Cerebellar cortex (tissue), 1 donor: ENCODE results near the gene OGDHL.
"Not testable (repeated sequence)": the region's sequence is repeated elsewhere in the genome, so short reads cannot be mapped to it uniquely, and the experiment has no call there.

Experiments
- DNase-seq: peaks from one replicate; pipeline ENCODE4 v3.0.0-alpha.2; 2015; ENCODE audit warnings: low spot score

The OGDHL gene

DNA sequence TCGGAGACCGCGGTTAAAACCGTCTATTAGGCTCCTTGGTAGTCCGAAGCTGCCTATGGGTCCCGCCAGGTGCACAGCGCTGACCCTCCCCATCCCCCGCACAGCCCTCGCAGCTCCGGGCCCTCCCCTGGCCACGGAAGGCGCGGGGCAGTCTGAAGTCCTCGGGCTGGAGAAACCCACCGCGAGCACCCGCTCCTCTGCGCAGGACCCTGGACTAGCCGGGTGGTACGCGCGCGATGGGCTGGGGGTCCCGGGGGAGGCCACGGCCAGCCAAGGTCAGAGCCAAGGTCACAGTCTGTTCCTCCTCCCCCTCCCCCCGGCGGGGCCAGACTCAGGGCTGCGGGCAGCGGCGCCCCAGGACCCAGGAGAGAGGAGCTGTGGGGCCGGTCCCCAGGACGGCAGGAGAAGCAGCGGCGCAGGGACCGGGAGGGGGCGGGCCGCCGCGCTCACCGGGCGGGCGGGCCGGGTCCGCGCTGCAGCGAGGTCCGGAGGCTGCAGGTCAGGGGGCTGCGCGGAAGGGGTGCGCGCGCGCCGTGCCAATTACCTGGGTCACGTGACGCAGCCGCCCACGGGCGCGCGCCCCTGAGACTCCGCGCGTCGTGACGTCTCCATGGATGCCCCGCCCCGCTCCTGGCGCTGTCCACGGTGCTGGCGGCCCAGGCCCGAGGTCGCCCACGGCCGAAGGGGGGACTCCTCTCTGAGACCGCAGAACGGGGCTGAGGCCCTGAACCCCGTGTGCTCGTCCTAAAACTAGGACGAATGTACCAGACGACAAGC, at the start of gene OGDHL:
OGDHL (minus strand) TSS at position 535 of the 777 bp plus-strand sequence. CDS start 3,731 bp downstream, outside the sequence.
- peak; percentile 72 for DNase-seq

- no peak for DNase-seq
Measured at GRCh38 chr10:49803988-49804387, 41.9 kb upstream of the OGDHL start.

GRCh38 chr10:49798275-49798674, 36.2 kb upstream of the OGDHL start:
- DNase-seq = no peak

GRCh38 chr10:49791100-49791499, 29.0 kb upstream of the OGDHL start:
- DNase-seq = no peak

- no peak for DNase-seq
Measured at GRCh38 chr10:49784681-49785080, 22.6 kb upstream of the OGDHL start.

- no peak for DNase-seq
Measured at GRCh38 chr10:49783645-49784044, 21.5 kb upstream of the OGDHL start.

DNA sequence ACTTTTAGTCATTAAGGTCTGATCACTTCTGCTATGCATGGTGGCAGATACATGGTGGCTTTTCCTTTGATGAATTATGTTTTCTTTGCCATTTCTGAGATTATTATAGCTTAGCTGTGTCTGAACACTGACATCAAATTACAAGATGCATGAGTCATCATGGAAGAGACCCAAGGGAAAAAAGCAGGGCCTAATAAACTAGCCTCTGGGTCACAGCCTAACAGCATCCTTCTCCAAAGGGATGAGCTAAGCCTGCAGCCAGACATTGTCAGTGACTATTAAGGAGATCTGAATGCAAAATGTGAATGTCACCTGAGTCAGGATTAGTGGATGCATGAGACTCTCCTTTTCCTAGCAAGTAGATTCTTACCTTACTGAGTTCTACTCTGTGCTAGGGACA, 19.1 kb upstream of the OGDHL start:
- DNase-seq = no peak

- DNase-seq = no peak
Measured at GRCh38 chr10:49778197-49778596, 16.1 kb upstream of the OGDHL start.

DNA sequence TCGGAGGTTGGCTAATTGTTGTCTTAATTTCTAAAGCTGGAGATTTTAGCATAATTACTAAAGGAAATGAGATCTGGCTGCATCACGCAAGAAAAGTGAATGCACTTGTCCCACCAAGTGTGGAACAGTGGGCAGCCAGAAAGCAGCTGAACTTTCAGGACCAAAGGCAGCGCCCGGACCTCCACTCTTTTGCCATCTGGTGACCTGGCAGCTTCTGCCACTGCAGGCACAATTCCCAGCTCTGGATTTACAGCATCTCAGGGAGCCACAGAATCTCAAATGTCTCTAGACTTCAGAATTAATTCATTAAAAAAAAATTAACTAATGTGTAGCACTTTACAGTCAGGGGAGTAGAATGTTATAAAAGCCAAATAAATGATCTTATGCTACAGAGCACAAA, 14.7 kb upstream of the OGDHL start:
- DNase-seq = peak; percentile 74

DNA sequence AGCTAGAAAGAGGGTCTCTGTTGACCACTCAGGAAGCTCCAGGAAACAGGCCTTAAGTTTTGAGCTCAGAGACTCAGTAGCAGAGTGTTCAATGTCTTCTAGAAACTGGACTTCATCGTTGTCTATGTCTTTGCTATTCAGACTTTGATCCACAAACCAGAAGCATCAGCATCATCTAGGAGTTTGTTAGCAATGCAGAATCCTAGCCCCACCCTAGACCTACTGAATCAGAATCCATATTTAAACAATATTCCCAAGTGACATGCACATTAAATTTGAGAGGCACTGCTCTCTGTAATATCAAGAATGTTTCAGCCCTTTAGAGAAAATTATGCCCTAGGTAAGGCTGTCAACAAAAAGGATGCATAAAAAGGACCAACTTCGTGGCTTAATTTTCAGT, 12.9 kb upstream of the OGDHL start:
- DNase-seq = no peak

- not testable (repeated sequence) for DNase-seq
Measured at GRCh38 chr10:49772944-49773343, 10.8 kb upstream of the OGDHL start.

DNA sequence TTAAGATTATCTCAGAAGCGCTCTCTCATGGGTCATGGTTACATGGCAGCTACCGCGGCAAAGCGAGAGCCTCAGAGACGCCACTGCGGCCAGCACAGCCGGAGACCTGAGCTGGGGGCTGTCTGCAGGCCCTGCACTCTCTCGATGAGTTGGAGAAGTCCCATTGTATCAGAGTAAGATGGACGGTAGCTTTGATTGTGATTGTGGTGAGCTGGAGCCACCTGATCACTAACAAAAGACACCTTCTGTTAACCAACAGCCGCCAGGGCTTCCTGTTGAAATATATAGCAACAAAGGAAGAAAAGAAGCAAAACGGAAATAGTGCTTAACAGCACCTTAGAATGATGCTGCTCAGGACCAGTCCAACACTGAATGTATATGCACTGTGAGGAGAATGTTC, 8.9 kb upstream of the OGDHL start:
- not testable (repeated sequence) for DNase-seq

DNA sequence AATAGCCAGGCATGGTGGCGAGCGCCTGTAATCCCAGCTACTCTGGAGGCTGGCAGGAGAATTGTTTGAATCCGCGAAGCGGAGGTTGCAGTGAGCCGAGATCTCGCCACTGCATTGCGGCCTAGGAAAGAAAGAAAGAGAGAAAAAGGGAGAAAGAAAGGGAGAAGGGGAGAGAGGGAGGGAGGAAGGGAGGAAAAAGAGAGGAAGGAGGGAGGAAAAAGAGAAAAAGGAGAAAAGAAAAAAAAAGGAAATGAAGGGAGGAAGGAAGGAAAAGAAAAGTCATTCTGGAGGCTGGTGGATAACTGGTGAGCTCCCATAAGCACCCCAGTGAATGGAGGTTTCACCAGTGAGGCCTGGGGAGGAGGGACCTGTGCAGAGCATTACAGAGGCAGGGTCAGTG, 7.6 kb upstream of the OGDHL start:
- DNase-seq = no peak

DNA sequence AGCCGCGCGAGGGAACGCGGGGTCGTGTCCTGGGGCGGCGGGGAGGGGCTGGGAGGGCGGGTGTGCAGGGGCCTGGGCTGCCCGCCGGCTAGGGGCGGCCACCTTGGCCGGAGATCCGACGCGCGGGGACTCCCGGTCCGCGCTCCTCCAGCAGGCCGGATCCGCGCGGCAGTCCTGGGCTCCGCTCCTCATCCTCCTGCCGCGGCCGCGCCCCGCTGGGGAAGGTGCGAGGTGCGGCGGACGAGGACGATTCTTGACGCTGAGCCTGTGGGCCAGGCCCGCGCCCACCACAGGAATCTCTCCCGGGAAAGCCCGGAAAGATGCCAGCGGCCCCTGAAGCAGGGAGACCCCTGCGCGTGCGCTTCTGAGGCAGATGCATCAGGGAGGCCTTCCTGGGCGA, 6.6 kb upstream of the OGDHL start:
- DNase-seq = no peak

GRCh38 chr10:49768329-49768728, 6.2 kb upstream of the OGDHL start:
- no peak for DNase-seq

- DNase-seq = no peak
Measured at GRCh38 chr10:49767752-49768151, 5.6 kb upstream of the OGDHL start.

GRCh38 chr10:49766484-49766883, 4.4 kb upstream of the OGDHL start:
- no peak for DNase-seq

GRCh38 chr10:49762566-49762877, 399 bp upstream of the OGDHL start:
- no peak for DNase-seq

GRCh38 chr10:49761201-49761788, 828 bp downstream of the OGDHL start:
- DNase-seq = no peak

DNA sequence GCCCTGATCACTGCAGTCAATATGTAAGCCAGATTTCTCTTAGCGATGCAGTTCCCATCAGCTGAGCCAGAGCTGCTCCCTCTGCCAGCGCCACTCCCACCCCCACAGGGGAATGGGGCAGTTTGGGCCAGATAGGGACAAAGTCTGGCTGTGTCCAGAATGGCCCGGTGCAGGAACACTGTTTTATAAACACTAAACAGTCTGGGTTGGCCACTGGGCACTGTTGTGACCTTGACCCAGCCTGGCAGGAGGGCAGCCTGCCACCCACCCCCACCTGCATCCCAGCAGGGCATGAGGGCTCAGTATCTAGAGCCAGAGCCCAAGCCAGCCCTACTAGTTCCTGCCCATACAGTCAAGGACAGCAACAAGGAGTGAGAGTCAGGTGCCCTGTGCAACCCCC, 1.3 kb downstream of the OGDHL start:
- DNase-seq = no peak

GRCh38 chr10:49759787-49760551, 2.2 kb downstream of the OGDHL start:
- DNase-seq = no peak

DNA sequence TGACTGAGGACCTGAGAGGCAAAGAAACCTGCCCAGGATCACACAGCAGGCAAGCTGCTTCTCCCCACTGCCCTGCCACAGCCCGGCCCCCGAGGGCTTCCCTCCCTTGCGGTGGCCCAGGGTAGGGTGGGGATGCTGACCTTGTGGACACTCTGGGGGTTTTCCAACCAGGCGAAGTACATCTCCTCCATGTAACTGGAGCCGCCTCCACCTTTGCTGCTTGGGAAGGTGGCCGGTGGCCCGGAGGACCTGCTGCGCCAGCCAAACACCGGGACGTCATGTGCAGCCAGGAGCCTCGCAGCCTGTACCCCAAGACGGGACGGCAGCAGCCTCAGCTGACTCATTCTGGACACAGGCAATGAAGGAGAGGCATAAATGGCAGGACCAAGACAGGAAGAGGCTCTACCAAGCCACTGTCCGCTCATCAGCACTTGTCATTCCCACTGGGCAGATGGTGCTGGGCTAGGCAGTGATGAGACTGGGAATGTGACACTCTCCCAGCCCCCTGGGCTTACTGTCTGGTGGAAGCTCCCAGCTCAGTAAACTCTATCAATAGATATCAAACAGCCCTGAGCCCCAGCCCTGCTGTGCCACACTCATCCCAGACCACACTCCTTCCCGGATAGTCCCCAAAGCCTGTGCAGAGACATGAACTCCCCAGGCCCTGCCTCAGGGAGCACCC, 3.7 kb downstream of the OGDHL start:
- peak; percentile 48 for DNase-seq

DNA sequence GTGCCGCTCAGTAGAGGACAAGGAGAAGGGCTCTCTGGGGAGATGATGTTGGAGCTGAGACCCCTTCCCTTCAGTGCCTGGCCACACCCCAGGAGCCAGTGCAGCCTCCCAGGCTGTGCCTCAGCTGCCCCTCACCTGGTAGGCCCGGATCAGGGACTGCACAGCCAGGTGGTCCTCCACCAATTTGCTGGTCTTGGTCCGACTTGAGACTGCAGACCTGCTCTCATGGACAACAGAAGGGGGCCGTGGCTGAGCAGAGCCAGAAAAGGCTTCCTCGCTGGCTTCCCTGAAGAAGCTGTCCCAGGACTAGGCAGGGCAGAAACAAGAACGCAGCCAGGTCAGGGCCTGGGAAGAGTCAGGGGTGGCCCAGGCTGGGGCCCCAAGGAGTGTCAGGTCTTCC, 5.5 kb downstream of the OGDHL start:
- DNase-seq = no peak
